Right lobe of liver (tissue), 6 donors: Measurements from ENCODE around the gene RIBC1. TPM values are rescaled to one million over a fixed set of nuclear protein-coding genes. Genes with fewer than 3 reads are reported as not detected.

Experiments used
- ATAC-seq, 4 donors: fragments of 200-7000 bp; cut with Tn5 transposase; one replicate each; pipeline ENCODE4 v1.9.1; 2020; ENCODE audit warnings: mild to moderate bottlenecking in 4 of 4, moderate library complexity in 4 of 4
- DNase-seq, 3 donors: peaks; one replicate each; pipeline ENCODE4 v3.0.0-alpha.2; 2020
- H3K27ac ChIP-seq, 3 donors: fragments of 200-600 bp; one replicate each; pipeline ENCODE4 v1.8.0; 2022
- H3K27me3 ChIP-seq, 2 donors: fragments of 200-600 bp; one replicate each; pipeline ENCODE4 v1.8.0; 2022
- H3K36me3 ChIP-seq, 4 donors: fragments of 200-600 bp; sonication (generic) in 1 of 4; one replicate each; pipeline versions ENCODE4 v1.5.1 to v1.8.0; 2017 to 2022; ENCODE audit warnings: control low read depth in 1 of 4
- H3K4me1 ChIP-seq, 4 donors: fragments of 200-600 bp; sonication (generic) in 1 of 4; one replicate each; pipeline versions ENCODE4 v1.5.1 to v1.8.0; 2017 to 2022; ENCODE audit warnings: control low read depth in 1 of 4
- H3K4me3 ChIP-seq, 3 donors: fragments of 200-600 bp; one replicate each; pipeline ENCODE4 v1.8.0; 2022
- H3K9me3 ChIP-seq, 4 donors: fragments of 200-600 bp; sonication (generic) in 1 of 4; one replicate each; pipeline versions ENCODE4 v1.5.1 to v1.8.0; 2017 to 2022; ENCODE audit warnings: control low read depth in 1 of 4
- POLR2A ChIP-seq: fragments of 450-650 bp; IDR thresholded peaks from one replicate; pipeline ENCODE4 v1.6.1; 2017; ENCODE audit warnings: antibody characterized with exemption, mild to moderate bottlenecking
- WGBS: methylation state at CpG from one replicate; pipeline ENCODE4 v1.1.6; 2018; ENCODE audit warnings: low coverage, low lambda C conversion rate; ENCODE audit not compliant: insufficient coverage; ENCODE audit errors: missing lambda C conversion rate; 5-methylcytosine and 5-hydroxymethylcytosine counted together
- intact Hi-C, 2 donors: fragments of 100-400 bp; cut with DNase I; formaldehyde crosslinking; loops; one replicate each; pipeline versions ENCODE4 v1.11.2 to v1.14.1; 2022
- total RNA-seq, 6 experiments: library from RNA; depleted of rRNA in 2 of 6; stranded (reverse); fragments of >200 nt in 2 of 6; fragmentation: NEBNext Ultra II Directional in 3 of 6; extraction: Animal tissue kit (Norgen Biotek cat#: 25700) in 3 of 6; gene quantifications; one replicate each; pipeline versions ENCODE4 v1.1.0 to v1.2.4, GENCODE V29; 2016 to 2023
- TF ChIP-seq, protein P1 (sequence below), 4 donors: fragments of 200-600 bp in 3 of 4; fragments of 450-650 bp in 1 of 4; IDR thresholded peaks; one replicate each; pipeline versions ENCODE4 v1.5.1 to v1.8.0; 2016 to 2022; ENCODE audit warnings: antibody characterized with exemption in 4 of 4, mild to moderate bottlenecking in 2 of 4
- donor health status: DM: no; HTN: yes; CAD: no.
- donor health status: DM: no; HTN: no; CAD: no.
- donor health status: DM: no; HTN: no; CAD: no.
- donor health status: DM: no; HTN: yes; CAD: no.
- donor health status: DM: no; HTN: yes; CAD: no.

RIBC1 gene
- total RNA-seq, 6 experiments from 2014 or later = 0.22 to 0.88 (median 0.32) TPM; not detected in 2

DNA sequence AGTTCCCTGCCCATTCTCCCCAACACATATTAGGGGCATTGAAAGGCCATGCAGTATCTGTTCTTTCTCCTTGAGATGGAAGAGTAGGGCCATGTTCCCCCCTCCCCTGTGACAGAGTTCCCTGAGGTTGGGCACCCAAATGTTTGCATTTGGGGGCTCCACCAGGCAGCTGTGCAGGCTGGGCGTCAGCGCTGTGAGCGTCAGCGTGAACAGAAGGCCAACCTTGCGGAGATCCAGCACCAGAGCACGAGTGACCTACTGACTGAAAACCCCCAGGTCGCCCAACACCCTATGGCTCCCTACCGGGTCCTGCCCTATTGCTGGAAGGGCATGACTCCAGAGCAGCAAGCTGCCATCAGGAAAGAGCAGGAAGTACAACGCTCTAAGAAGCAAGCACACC lies 7.6 kb downstream of the RIBC1 start:
- Histone ChIP-seq H3K9me3 (no peaks in the 10 kb centered on the region), H3K4me1 (peaks cover 0 to 12% (median 5%) of the 10 kb centered on the region in 4 donors), H3K4me3 (no peak overlapping the region), H3K27me3 (peaks cover 0 to 3% of the 10 kb centered on the region in 2 donors), H3K36me3 (peaks cover 0 to 11% (median 0%) of the 10 kb centered on the region in 4 donors), H3K27ac (no peak overlapping the region)
- intact Hi-C loops = loop anchor here (10.0 kb wide), 1 partner anchor 115 kb away; no protein-coding TSS in a partner anchor
- WGBS = 86% methylated on average over 7 of the region's 9 CpGs
- ATAC-seq = no peak
- DNase-seq = no peak
- TF ChIP-seq, protein P1, sequence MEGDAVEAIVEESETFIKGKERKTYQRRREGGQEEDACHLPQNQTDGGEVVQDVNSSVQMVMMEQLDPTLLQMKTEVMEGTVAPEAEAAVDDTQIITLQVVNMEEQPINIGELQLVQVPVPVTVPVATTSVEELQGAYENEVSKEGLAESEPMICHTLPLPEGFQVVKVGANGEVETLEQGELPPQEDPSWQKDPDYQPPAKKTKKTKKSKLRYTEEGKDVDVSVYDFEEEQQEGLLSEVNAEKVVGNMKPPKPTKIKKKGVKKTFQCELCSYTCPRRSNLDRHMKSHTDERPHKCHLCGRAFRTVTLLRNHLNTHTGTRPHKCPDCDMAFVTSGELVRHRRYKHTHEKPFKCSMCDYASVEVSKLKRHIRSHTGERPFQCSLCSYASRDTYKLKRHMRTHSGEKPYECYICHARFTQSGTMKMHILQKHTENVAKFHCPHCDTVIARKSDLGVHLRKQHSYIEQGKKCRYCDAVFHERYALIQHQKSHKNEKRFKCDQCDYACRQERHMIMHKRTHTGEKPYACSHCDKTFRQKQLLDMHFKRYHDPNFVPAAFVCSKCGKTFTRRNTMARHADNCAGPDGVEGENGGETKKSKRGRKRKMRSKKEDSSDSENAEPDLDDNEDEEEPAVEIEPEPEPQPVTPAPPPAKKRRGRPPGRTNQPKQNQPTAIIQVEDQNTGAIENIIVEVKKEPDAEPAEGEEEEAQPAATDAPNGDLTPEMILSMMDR (IDR thresholded peaks at IDR 0.05) = no peak
- TF ChIP-seq POLR2A = no peak

DNA sequence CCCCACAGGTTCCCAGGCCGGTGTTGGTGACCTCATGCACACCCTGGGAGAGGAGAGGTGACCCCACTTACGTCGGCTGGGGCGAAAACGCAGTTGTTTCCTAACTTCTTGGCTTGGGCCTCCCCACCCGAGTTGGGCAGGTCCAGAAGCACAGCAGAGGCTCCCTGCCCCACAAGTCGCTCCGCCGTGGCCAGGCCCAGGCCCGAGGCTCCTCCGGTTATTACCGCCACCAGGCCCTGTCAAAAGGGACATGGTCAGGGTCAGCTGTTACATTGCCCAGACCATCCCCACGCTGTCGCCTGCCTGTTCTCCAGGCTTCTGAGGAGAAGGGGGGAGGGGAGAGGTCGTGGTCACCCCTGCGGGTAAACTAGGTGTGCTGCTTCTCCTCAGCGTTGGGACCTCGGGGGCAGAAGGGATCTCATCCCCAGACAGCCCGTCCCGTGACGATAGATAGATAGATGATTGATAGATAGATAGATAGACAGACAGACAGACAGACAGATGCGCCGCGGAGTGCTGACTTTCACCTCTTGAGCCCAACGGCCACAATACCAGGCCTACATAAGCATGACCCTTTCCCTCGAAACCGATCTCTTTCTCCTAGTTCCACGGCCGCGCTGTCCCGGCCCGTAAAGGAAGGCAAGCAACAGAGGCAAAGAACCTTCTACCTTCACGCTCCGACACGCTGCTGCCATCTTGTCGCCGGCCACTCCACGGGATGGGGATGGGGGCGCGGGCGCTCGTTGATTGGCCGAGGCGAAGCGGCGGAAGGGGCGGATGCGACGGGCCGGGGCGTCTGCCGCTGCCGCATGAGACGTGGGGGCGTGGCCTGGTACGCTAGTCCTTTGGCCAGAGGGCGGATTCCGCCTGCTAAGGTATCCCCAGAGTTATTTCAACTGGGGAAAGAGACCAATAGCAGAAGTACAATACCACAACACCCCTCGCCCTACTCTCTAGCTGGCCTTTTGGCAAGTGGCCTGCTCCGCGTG lies 11.3 kb downstream of the RIBC1 start, which contains the start of gene HSD17B10:
HSD17B10 (minus strand) TSS at position 720 of the 989 bp plus-strand sequence; CDS start at position 695, 25 bp downstream.
- DNase-seq = peak; percentile 92 to 96 (median 95)
- Histone ChIP-seq H3K36me3 (peaks cover 0 to 11% (median 0%) of the 10 kb centered on the region in 4 donors), H3K27me3 (peaks cover 0 to 3% of the 10 kb centered on the region in 2 donors), H3K4me3 (peak within 1 kb of the TSS; percentile 48 to 71 (median 55)), H3K4me1 (peaks cover 0 to 12% (median 5%) of the 10 kb centered on the region in 4 donors), H3K27ac (peak within 1 kb of the TSS in 2 of 3 donors; percentile 8 to 47), H3K9me3 (no peaks in the 10 kb centered on the region)
- intact Hi-C loops = loop anchor here (10.0 kb wide), 1 partner anchor 119 kb away; no protein-coding TSS in a partner anchor
- ATAC-seq = peak; percentile 95 to 97 (median 96)
- WGBS = 42% methylated on average over 19 of the region's 61 CpGs
- TF ChIP-seq, protein P1 (IDR thresholded peaks at IDR 0.05) = no peak
- TF ChIP-seq POLR2A = peak; percentile 67

DNA sequence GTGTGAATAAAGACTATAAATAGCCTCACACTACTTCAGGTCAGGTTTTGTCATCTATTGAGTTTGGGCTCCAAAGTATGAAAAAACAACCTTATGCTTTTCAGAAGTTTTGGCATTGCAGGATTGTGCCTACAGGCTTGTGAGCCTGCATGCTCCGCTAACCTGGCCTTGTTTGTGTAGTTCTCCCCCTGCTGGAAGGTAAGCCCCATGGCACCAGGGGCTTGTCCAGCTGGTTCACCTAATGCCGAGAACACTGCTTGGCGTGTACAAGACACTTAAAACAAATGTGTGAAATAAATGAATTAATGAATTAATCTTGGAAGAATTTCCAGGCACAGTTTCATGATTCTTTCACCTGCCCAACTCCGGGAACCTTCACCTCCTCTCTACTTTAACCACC lies 13.3 kb downstream of the RIBC1 start:
- H3K36me3 ChIP-seq = peaks cover 0 to 11% (median 0%) of the 10 kb centered on the region in 4 donors
- H3K27ac ChIP-seq = no peak overlapping the region
- TF ChIP-seq, protein P1 (IDR thresholded peaks at IDR 0.05) = peak; percentile 80 to 91 (median 90)
- no peak for TF ChIP-seq POLR2A
- H3K4me1 ChIP-seq = peaks cover 0 to 12% (median 5%) of the 10 kb centered on the region in 4 donors
- ATAC-seq (peak; percentile 65 to 83 (median 73)), DNase-seq (peak; percentile 55 to 72 (median 62))
- WGBS = 0% methylated on average over 4 of the region's 4 CpGs
- intact Hi-C loops = loop anchor here (10.0 kb wide), 1 partner anchor 121 kb away; no protein-coding TSS in a partner anchor
- no peak overlapping the region for H3K4me3 ChIP-seq
- H3K27me3 ChIP-seq = peaks cover 0 to 3% of the 10 kb centered on the region in 2 donors
- no peaks in the 10 kb centered on the region for H3K9me3 ChIP-seq

DNA sequence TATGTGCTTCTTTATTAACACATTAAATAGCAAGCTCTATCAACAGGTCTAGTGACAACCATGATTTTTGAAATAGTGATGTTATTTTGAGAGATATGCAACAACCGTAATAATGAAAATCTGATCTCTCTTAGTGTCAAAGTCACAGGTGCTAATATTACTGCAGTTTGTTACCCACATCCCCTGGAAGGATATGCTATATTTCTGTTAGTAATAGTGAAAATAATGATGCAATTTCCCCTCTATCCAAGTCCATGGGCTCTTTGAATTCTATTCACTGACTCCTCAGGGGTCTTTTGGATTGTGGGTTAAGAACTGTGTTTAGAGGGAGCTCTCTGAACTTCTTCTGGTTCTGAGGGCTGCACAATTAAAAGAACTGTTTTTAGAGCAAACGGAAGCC lies 14.5 kb downstream of the RIBC1 start:
- Histone ChIP-seq H3K4me1 (peaks cover 0 to 9% (median 4%) of the 10 kb centered on the region in 4 donors), H3K9me3 (no peaks in the 10 kb centered on the region), H3K4me3 (no peak overlapping the region), H3K36me3 (no peaks in the 10 kb centered on the region), H3K27me3 (peaks cover 0 to under 1% of the 10 kb centered on the region in 2 donors), H3K27ac (no peak overlapping the region)
- DNase-seq = no peak
- TF ChIP-seq, protein P1 (IDR thresholded peaks at IDR 0.05) = no peak
- TF ChIP-seq POLR2A = no peak
- ATAC-seq = no peak
- intact Hi-C loops = loop anchor here (10.0 kb wide), 1 partner anchor 122 kb away; no protein-coding TSS in a partner anchor
- WGBS = 62% methylated on average over 2 of the region's 2 CpGs
